SK-N-SH (cell line): Measurements from ENCODE around the gene OR2H1. TPM values are rescaled to one million over a fixed set of nuclear protein-coding genes. Genes with fewer than 3 reads are reported as not detected.

Experiments used
- CTCF ChIA-PET: fragments of 300-600, 350-600 bp; formaldehyde crosslinking; extraction: SDS; loops from one replicate; lab custom pipeline; 2021; lab: Yijun Ruan, JAX
- POLR2A ChIA-PET: fragments of 350-600 bp; sonication (Branson Sonifier 250); formaldehyde crosslinking; extraction: SDS; loops from one replicate; lab custom pipeline; 2020; ENCODE audit warnings: antibody characterized with exemption, inconsistent platforms; lab: Yijun Ruan, JAX
- DNase-seq: peaks from one replicate; pipeline ENCODE4 v3.0.0; 2012
- H2AFZ ChIP-seq: fragments of 200-600 bp; sonication (generic); 2 replicates; pipeline ENCODE4 v1.8.1; 2016; ENCODE audit warnings: antibody characterized with exemption, mild to moderate bottlenecking, low read depth
- H3F3A ChIP-seq: fragments of 200-600 bp; sonication (generic); replicated peaks from 2 replicates; pipeline ENCODE3; 2016; ENCODE audit warnings: antibody characterized with exemption, mild to moderate bottlenecking; ENCODE audit not compliant: insufficient read depth
- H3K27ac ChIP-seq, 2 experiments: fragments of 200-500 bp in 1 of 2; fragments of 200-600 bp in 1 of 2; sonication (Bioruptor generic) in 1 of 2; sonication (generic), shearing (Covaris generic) in 1 of 2; 2 replicates each; pipeline versions ENCODE4 v1.5.1 to v1.6.1; 2014 to 2016; ENCODE audit warnings: low read depth in 2 of 2, inconsistent platforms in 1 of 2, low read length in 1 of 2, mild to moderate bottlenecking in 1 of 2, mixed read lengths in 1 of 2
- H3K27me3 ChIP-seq: fragments of 200-600 bp; sonication (generic), shearing (Covaris generic); 2 replicates; pipeline ENCODE4 v1.6.1; 2016; ENCODE audit warnings: mixed run types; ENCODE audit not compliant: insufficient read depth
- H3K36me3 ChIP-seq, 2 experiments: fragments of 200-500 bp in 1 of 2; fragments of 200-600 bp in 1 of 2; sonication (Bioruptor generic) in 1 of 2; sonication (generic) in 1 of 2; replicated peaks in 1 of 2; 2 replicates each; pipeline versions ENCODE3 to v1.5.1; 2014 to 2016; ENCODE audit warnings: low read length in 1 of 2, mild to moderate bottlenecking in 1 of 2; ENCODE audit not compliant: insufficient read depth in 2 of 2, control insufficient read depth in 1 of 2
- H3K4me1 ChIP-seq, 2 experiments: fragments of 200-500 bp in 1 of 2; fragments of 200-600 bp in 1 of 2; sonication (Bioruptor generic) in 1 of 2; sonication (generic), shearing (Covaris generic) in 1 of 2; 2 replicates each; pipeline versions ENCODE4 v1.5.1 to v1.6.1; 2014 to 2016; ENCODE audit warnings: low read depth in 1 of 2, low read length in 1 of 2, mixed run types in 1 of 2; ENCODE audit not compliant: insufficient read depth in 2 of 2, control insufficient read depth in 1 of 2
- H3K4me2 ChIP-seq: fragments of 200-600 bp; sonication (generic), shearing (Covaris generic); 2 replicates; pipeline ENCODE4 v1.6.1; 2017; ENCODE audit warnings: mixed run types
- H3K4me3 ChIP-seq, 2 experiments: fragments of 200-500 bp in 1 of 2; fragments of 200-600 bp in 1 of 2; sonication (Bioruptor generic) in 1 of 2; sonication (generic), shearing (Covaris generic) in 1 of 2; 2 replicates each; pipeline versions ENCODE4 v1.5.1 to v1.8.1; 2014 to 2016; ENCODE audit warnings: low read depth in 2 of 2, inconsistent platforms in 1 of 2, low read length in 1 of 2, mild to moderate bottlenecking in 1 of 2, mixed read lengths in 1 of 2, moderate library complexity in 1 of 2
- H3K79me2 ChIP-seq: fragments of 200-600 bp; sonication (generic); 2 replicates; pipeline ENCODE4 v1.8.1; 2017; ENCODE audit warnings: mild to moderate bottlenecking; ENCODE audit not compliant: insufficient read depth
- H3K9ac ChIP-seq: fragments of 200-600 bp; sonication (generic); 2 replicates; pipeline ENCODE4 v1.6.1; 2017; ENCODE audit warnings: mixed run types
- H3K9me2 ChIP-seq: fragments of 200-600 bp; sonication (generic); 2 replicates; pipeline ENCODE4 v1.6.1; 2017; ENCODE audit warnings: mixed run types
- H3K9me3 ChIP-seq: fragments of 200-600 bp; sonication (generic); 2 replicates; pipeline ENCODE4 v1.6.1; 2017; ENCODE audit warnings: mixed run types, mild to moderate bottlenecking, moderate library complexity
- H4K20me1 ChIP-seq: fragments of 200-600 bp; sonication (generic); 2 replicates; pipeline ENCODE4 v1.6.1; 2017; ENCODE audit warnings: mild to moderate bottlenecking, mixed run types; ENCODE audit not compliant: insufficient read depth
- TEAD4 ChIP-seq: IDR thresholded peaks from 2 replicates; pipeline ENCODE4 v1.4.0; 2012; ENCODE audit warnings: mild to moderate bottlenecking, borderline replicate concordance; ENCODE audit not compliant: insufficient read depth
- WGBS: methylation state at CpG from one replicate; pipeline ENCODE4 v1.1.6; 2017; ENCODE audit warnings: low lambda C conversion rate; 5-methylcytosine and 5-hydroxymethylcytosine counted together
- polyA plus RNA-seq, 3 experiments: library from polyadenylated mRNA; depleted of rRNA; stranded (reverse); fragments of >200 nt; gene quantifications; 2 replicates each; pipeline ENCODE4 v1.2.3, GENCODE V29; 2012

Gene OR2H1
- polyA plus RNA-seq, 1 of the 3 experiments (the other 2 are of a cell fraction): not detected

DNA sequence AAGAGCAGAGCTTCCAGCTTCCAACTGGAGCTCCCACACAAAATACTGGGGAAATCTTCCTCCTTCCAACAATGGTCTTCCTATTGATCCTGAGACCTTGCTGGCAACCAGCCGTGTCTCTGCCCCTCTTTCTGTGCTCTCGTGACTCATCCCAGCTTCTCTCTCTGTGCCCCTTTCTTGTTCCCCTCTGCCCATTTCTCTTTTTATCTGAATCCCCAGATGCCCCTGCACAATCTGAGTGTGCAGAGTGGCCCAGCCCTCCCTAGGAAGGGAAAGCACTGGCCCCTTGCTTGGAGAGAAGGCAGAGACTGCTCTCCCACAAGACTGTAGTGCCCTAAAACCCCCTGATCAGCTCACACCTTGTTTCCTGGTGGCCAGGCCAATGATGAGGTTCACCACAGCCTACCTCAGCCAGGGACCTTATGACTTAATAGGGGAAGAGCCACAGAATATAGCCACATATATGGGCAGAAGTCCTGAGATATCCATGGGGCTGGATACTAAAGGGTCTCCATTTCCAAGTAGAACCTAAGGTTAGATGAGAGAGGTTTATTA, 53.9 kb downstream of the OR2H1 start:
- DNase-seq: no peak
- Histone ChIP-seq H3K9me3 (no peaks in the 10 kb centered on the region), H3K9me2 (no peaks in the 10 kb centered on the region), H3K79me2 (no peaks in the 10 kb centered on the region), H3F3A (no peaks in the 10 kb centered on the region), H3K36me3 (no peaks in the 10 kb centered on the region), H4K20me1 (no peaks in the 10 kb centered on the region), H3K4me3 (no peak overlapping the region), H3K27ac (no peak overlapping the region), H3K27me3 (peaks cover 49% of the 10 kb centered on the region), H2AFZ (no peak overlapping the region), H3K9ac (no peak overlapping the region), H3K4me1 (no peaks in the 10 kb centered on the region), H3K4me2 (no peak overlapping the region)
- CTCF ChIA-PET: interaction anchor here (1.5 kb wide), 1 partner anchor 21 kb away, joined by 4 read pairs; no protein-coding TSS in a partner anchor
- POLR2A ChIA-PET: no interaction called here
- WGBS: 0% methylated on average over 2 of the region's 2 CpGs
- TF ChIP-seq TEAD4: no peak

Other genes starting within 250 kb of the OR2H1 start
- gene OR14J1, start 155.5 kb upstream of the OR2H1 start, polyA plus RNA-seq (2012; rRNA removed): not detected in 2 replicates
- not detected in 2 replicates for gene OR5V1, start 88.3 kb upstream of the OR2H1 start, polyA plus RNA-seq (2012; rRNA removed)
- not detected in 2 replicates for gene OR12D3, start 81.9 kb upstream of the OR2H1 start, polyA plus RNA-seq (2012; rRNA removed)
- gene OR12D2, start 61.5 kb upstream of the OR2H1 start, polyA plus RNA-seq (2012; rRNA removed): not detected in 2 replicates
- not detected in 2 replicates for gene OR12D1, start 42.2 kb upstream of the OR2H1 start, polyA plus RNA-seq (2012; rRNA removed)
- gene OR10C1, start 17.8 kb upstream of the OR2H1 start, polyA plus RNA-seq (2012; rRNA removed): not detected in 2 replicates
- not detected in 2 replicates for gene OR11A1, start 84 bp upstream of the OR2H1 start, polyA plus RNA-seq (2012; rRNA removed)
- not detected in 2 replicates for gene MAS1L, start 30.8 kb downstream of the OR2H1 start, polyA plus RNA-seq (2012; rRNA removed)
- gene UBD, start 102.6 kb downstream of the OR2H1 start, polyA plus RNA-seq (2012; rRNA removed): not detected in 2 replicates
- gene OR2H2, start 128.0 kb downstream of the OR2H1 start, polyA plus RNA-seq (2012; rRNA removed): not detected in 2 replicates
- 26.8 and 33.8 TPM in 2 replicates for gene GABBR1, start 176.0 kb downstream of the OR2H1 start, polyA plus RNA-seq (2012; rRNA removed)
- not detected in 2 replicates for gene MOG, start 199.9 kb downstream of the OR2H1 start, polyA plus RNA-seq (2012; rRNA removed)
- gene ZFP57, start 224.0 kb downstream of the OR2H1 start, polyA plus RNA-seq (2012; rRNA removed): not detected in 2 replicates